NOMO-1 treated with DMSO at 0.1 percent for 48 hours (cell line): ENCODE data around the gene KIF13A.
"Not testable (repeated sequence)": the region's sequence is repeated elsewhere in the genome, so short reads cannot be mapped to it uniquely, and the experiment has no call there.

ENCODE experiments used
- DNase-seq: peaks from one replicate; lab custom pipeline; 2025; ENCODE audit not compliant: unreplicated experiment; lab: John Stamatoyannopoulos, UW

Gene KIF13A

GRCh38 chr6:17877196-17877894, 110.1 kb downstream of the KIF13A start:
- no peak for DNase-seq

DNA sequence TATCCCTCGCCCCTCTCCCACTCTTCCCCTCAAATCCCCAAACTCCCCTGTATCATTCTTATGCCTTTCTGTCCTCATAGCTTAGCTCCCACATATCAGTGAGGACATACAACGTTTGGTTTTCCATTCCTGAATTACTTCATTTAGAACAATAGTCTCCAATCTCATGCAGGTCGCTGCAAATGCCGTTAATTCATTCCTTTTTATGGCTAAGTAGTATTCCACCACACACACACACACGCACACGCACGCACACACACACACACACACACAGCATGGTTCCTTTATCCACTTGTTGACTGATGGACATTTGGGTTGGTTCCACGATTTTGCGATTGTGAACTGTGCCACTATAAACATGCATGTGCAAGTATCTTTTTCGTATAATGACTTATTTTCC, 112.7 kb downstream of the KIF13A start:
- DNase-seq = no peak

- no peak for DNase-seq
These were observed 114.5 kb downstream of the KIF13A start for GRCh38 chr6:17872908-17873307.

DNA sequence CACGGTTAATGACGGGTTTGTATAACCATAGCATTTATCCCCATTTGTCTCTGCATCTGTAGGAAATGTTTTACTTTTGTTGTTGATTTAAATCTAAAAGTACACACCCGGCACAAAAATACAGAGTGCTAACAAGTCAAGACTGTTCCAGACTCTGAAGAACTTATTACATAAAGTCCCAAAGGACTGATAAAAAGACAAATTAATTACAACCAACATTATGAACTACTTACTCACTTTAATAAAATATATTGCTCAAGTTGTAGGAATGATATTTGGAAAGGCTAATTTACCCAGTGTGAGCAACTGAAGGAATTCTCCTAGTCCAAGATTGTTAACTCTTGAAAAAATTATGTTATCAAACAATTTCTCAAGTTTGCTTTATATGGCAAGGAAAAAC, 115.6 kb downstream of the KIF13A start:
- no peak for DNase-seq

GRCh38 chr6:17871189-17871519, 116.3 kb downstream of the KIF13A start:
- DNase-seq = no peak

- no peak for DNase-seq
These were observed 116.9 kb downstream of the KIF13A start for GRCh38 chr6:17870300-17871188.

DNA sequence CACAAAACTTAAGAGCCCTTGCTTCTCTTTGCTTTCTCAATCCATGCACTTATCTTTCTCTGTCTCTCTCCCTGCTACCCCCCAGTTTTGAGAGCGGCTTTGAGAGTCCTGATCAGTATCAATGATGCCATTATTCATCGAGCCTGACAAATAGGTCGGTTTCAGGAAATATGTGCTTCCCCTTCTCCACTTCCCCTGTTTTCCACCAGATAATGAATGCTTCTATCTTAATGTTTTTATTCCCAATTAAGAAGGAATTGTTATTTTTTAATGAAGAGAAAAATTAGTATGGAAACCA, 117.7 kb downstream of the KIF13A start:
- no peak for DNase-seq

GRCh38 chr6:17869010-17869752, 118.3 kb downstream of the KIF13A start:
- DNase-seq = no peak

DNA sequence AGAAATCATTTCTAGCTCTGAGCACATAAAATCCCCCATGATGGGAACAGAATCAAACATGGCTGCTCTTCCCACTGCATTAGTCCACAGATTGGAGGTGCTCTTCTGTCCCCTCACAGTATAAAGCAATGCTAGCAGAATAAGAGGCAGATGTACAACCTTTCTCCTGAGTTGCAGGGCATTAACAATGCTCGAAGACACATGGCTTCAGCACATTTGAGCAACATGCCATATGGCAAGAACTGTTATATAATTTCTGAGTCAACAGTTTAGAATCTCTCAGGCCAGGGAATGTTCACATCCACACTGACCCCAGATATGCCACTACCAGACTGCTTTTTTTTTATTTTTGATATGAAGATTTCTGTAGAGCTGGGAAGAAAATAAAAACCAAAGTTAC, 119.6 kb downstream of the KIF13A start:
- no peak for DNase-seq

DNA sequence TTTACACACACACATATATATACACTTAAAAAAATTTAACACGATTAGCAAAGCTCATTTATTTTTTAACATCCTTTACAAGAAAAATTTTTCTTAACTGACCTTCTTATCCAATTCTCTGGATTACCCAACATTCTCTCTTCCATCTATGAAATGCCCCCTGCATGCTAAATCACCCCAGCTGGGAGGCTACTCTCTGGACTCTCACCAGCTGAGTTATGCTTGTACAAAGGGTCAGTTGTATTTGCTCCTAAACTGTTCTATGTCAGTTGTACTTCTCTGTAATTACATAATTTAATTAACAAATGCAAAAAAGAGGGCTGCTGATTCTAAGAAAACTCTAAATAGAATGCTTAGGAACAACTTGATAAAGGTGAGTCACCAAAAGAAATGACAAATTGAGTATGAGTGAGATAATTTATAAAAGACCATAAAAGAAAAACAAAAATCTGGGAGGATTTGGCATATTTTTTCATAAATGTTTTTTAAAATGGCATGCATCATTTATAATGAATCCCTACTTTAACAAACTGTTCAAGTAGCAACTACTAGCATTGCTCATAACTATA, 120.5 kb downstream of the KIF13A start:
- DNase-seq = no peak

GRCh38 chr6:17865798-17866725, 121.4 kb downstream of the KIF13A start:
- DNase-seq = no peak

DNA sequence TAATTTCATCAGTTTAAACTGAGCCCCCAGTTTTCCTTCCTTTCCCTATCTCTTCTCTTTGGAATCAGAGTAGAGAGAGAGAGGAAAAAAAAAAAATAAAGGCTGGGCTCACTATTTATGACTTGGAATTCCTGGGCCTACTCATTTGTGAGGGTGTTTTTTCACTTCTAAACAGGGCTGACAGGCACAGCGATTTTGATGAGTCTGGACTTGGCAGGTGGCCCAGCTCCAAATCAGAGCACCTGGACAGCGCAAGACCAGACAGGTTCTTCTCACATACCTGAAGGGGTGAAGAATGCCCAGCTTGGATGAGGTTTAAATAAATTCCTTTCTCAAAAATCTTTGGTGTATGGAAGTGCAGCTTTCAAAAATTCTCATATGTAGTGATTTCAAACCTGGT, 122.2 kb downstream of the KIF13A start:
- DNase-seq = no peak

GRCh38 chr6:17863901-17864754, 123.3 kb downstream of the KIF13A start:
- no peak for DNase-seq

DNA sequence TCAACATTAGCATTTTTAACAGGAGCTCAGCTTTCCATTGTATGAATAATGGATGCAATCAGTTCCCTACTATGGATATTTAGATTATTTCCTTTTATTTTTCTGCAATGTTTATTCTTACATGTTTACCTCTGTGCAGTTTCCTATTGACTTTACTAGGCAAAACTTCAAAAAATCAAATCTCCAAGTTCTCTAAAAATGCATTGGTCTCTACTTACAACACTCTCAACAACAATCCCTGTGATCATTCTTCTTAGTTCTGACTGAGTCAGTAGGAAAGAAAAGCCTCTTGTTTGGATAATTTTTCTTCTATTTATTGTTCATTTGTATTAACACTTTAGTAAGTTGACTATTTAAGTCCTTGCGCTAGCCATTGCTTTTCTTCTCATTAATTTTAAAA, 126.1 kb downstream of the KIF13A start:
- no peak for DNase-seq

GRCh38 chr6:17859846-17860245, 127.6 kb downstream of the KIF13A start:
- DNase-seq = no peak

DNA sequence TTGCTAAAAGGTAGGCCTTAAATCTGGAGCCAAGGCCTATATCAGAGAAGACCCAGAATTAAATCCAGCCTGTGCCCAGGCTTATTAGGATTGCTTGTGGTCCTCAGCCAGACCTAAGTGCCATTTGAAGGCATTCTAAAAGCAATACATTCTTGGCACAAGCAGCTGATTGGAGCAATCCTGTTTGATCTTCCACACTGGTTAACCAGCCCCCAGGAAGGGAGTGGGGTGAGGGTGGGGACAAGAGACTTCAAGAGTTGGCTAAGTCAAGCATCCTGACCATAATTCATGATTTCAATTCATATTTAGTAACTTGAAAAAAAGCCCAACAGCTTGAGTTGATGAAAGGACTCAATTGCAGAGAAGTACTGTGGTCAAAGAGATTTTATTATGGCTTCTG, 128.9 kb downstream of the KIF13A start:
- DNase-seq = no peak

DNA sequence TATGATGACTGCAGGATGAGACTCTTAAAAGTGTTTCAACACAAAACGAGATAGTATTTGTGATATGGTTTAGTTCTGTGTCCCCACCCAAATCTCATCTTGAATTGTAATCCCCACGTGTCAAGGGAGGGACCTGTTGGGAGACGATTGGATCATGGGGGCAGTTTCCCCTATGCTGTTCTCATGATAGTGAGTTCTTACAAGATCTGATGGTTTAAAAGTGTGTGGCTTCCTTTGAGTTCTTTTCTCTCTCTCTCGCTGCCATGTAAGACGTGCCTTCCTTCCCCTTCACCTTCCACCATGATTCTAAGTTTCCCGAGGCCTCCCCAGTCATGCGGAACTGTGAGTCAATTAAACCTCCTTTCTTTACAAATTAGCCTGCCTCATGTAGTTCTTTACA, 130.2 kb downstream of the KIF13A start:
- not testable (repeated sequence) for DNase-seq

- no peak for DNase-seq
These were observed 131.1 kb downstream of the KIF13A start for GRCh38 chr6:17856306-17856705.

DNA sequence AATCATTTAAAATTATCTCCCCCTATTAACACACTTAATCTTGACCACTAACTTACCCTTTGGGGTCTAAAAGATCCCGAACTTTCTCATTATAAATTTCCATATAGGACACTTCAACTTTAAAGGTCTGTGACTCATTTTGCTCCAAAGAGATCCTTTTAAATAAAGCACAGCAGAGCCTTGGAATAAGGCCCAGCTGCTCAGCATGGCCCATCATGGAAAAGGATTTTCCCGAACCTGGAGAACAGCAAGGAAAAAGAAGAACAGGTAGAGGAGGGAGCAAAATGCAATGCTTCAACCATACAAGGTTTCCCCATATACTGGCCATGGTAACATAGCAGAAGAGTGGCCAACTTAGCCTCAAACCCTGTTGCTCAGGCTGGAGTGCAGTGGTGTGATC, 132.1 kb downstream of the KIF13A start:
- DNase-seq = no peak

DNA sequence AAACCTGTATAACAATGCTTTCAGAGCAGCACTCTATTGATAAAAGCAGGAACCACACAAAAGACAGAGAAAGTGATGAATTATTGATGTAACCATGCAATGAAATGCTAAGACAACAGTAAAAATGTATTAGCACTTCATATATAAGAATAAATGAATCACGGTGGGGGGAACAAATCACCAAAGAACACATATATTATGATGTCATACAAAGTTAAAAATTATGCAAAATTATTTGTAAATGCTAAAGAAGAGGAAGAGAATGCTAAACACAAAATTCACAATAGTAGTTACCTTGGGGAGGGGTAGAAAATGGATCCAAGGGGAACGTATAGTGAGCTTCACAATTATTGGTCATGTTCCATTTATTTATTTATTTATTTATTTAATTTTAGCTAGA, 133.9 kb downstream of the KIF13A start:
- no peak for DNase-seq
